Activated naive CD4-positive, alpha-beta T cell treated with anti-CD3 and anti-CD28 coated beads, Interleukin-2, amount 50 U/mL, for 72 hours (primary cell): ENCODE measurements around the gene METTL27. TPM values are rescaled to one million over a fixed set of nuclear protein-coding genes. Genes with fewer than 3 reads are reported as not detected.

ENCODE experiments used
- ATAC-seq, 2 donors: fragments of 150-1000 bp; cut with Tn5 transposase; 2 replicates each; pipeline ENCODE4 v1.10.0; 2021; ENCODE audit warnings: mild to moderate bottlenecking in 2 of 2, moderate library complexity in 2 of 2
- DNase-seq, 2 donors: peaks; one replicate each; pipeline ENCODE4 v3.0.0; 2021 to 2022; ENCODE audit warnings: low spot score in 2 of 2
- H3K27ac Mint-ChIP-seq, 2 donors: one replicate each; pipeline ENCODE4 v1.8.0; 2022; ENCODE audit warnings: mild to moderate bottlenecking in 2 of 2, mixed read lengths in 2 of 2
- H3K36me3 Mint-ChIP-seq, 2 donors: one replicate each; pipeline ENCODE4 v1.8.0; 2022; ENCODE audit warnings: mixed read lengths in 2 of 2
- H3K9me3 Mint-ChIP-seq, 2 donors: one replicate each; pipeline ENCODE4 v1.8.0; 2022; ENCODE audit warnings: mixed read lengths in 2 of 2
- total RNA-seq, 2 donors: library from RNA; stranded (reverse); gene quantifications; one replicate each; pipeline ENCODE4 v1.2.3, GENCODE V29; 2022

Gene METTL27
- total RNA-seq, 2 donors from 2014 or later, result 0.50 to 3.4 TPM

DNA sequence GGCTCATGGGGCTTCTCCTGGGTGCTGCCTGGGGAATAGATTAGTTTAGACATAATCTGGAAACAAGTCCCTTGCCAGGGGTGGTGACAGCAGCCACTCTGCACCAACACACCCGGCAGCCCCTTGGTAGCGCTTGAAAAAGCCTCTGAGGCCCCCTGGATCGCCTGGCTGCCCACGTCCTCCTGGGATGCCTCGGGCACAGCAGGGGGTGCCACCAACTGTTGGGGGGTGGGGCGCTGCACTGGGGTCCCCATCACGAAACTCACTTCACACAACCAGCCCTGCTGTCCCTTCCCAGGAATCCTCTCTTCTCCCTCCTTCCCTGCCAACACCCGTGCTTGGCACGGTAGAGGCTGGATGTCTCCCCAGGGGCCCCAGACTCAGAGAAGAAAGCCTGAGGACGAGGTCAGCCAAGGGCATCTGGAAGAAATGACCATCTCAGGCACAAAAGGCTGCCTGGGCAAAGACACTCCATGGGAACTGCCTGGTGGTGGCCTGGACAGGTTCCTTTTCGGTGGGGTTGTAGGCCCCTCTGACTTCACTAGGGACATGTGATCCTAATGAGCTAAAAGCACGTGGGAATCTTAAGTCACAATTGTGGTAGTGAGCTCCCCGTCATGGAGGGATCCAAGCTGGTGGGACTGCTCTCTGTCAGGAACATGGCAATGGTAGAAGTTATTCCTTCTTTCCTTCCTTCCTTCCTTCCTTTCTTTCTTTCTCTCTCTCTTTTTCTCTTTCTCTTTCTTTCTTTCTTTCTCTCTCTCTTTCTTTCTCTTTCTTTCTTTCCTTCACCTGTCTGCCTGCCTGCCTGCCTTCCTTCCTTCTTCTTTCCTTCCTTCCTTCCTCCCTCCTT is 30.0 kb upstream of the METTL27 start:
- Mint-ChIP-seq H3K9me3 (no peaks in the 10 kb centered on the region), H3K27ac (no peak overlapping the region), H3K36me3 (no peaks in the 10 kb centered on the region)
- no peak for DNase-seq
- ATAC-seq, result no peak

DNA sequence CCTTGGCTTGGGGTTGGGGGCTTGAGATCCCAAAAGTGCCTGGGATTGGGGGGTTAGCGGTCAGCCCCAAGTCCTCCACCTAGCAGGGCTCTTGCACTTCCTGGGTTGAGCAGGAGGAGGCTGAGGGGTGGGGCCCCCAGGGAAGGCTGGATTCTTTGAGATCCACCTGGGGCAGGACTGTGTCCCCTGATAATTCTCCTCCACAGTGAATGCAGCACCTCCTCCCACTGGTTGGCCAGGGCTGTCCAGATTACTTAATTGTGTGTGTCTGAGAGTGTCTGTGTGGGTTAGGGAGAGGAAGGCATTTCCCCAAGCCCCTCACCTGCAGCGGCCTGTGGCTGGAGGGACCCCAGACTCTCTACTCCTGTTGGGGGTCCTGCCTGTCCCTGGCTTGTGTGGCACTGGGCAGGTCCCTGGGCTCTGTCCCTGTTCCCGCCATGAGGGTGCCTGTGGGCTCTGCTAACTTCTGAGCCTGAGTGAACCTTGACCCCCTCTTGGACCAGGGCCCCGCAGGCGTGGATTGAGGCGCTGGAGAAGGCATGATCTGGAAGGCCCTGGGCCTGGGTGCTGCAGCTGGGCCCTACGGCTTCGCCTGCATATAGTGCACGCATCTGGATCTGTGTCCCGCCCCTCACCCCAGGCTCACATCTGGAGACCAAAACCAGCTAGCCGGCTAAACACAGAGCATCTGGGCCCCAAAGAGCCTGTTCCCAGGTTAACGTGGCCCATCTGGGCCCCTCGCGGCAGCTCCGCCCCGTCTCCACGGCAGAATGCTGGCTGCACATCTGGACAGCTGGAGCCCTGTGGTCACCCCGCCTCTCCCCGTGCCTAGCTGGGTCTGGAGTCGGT is 29.1 kb upstream of the METTL27 start:
- no peaks in the 10 kb centered on the region for H3K9me3 Mint-ChIP-seq
- no peaks in the 10 kb centered on the region for H3K36me3 Mint-ChIP-seq
- DNase-seq (no peak), ATAC-seq (no peak)
- H3K27ac Mint-ChIP-seq, result no peak overlapping the region

DNA sequence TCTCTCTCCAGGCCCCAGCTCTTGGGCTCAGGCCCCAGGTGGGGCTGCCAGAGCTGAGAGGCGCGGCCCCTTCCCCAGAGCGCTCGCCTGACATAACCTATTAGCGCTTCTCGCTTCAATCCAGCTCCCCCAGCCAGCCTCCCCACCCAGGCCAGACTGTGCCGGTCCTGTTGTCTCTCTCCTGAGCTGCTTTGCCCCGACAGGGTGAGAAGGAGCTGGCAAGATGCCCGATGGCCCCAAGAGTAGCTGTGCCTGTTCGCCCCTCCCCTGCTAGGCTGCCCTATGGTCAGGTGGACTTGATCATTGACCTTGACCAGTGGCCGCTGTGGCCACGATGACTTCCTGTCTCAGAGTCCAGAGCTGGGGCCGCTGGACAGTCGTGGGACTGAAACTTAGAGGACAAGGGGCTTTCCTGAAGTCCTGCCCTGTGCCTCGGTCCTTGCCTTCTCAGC is 27.8 kb upstream of the METTL27 start:
- no peaks in the 10 kb centered on the region for H3K36me3 Mint-ChIP-seq
- ATAC-seq (no peak), DNase-seq (no peak)
- H3K27ac Mint-ChIP-seq, result no peak overlapping the region
- H3K9me3 Mint-ChIP-seq, result no peaks in the 10 kb centered on the region

DNA sequence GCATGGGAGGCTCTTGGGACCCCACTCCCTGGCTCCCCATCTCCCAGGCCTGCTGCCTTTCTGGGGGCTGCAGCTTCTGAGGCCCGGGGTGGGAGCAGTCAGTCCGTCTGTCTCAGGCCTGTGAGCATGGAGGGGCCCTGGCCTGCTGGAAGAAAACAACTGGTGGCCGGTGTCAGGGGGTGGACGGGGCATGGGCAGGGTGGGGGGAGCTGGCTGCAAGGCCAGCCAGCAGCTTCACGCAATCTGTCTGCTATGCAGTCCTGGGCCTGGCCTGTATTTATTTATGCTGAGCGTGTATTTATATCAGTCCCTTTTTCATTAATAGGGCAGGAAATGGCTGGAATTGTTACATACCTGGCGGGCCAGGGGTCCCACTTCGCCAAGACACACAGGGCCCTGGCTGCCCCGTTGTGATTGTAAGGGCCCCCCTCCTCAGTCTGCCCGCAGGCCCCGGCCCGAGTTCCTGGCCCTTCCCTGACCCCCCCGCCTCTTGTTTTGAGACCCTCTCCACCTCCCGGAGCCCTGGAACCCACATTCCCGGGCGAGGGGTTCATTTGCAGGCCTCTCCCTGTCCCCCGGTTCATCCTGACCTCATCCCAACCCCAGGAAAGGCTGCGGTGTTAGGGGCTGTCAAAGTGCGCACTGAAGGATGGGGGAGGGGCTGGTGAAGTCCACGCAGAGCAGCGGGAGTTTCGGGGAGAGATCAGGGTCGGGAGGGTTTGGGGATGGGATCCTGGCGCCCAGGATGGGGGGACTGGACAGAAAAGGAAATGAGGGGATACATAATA is 26.9 kb upstream of the METTL27 start:
- Mint-ChIP-seq H3K36me3 (no peaks in the 10 kb centered on the region), H3K27ac (no peak overlapping the region), H3K9me3 (no peaks in the 10 kb centered on the region)
- DNase-seq, result no peak
- no peak for ATAC-seq

DNA sequence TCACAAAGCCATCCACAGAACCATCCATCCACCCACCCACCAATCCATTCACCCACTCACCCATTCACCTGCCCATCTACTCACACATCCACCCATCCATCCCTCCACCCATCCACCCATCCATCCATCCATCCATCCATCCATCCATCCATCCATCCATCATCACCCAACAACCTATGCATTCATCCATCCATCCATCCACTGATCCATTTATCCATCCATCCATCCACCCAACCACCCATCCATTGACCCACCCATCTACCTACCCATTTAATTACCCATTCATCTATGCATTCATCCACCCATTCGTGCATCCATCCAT is 24.1 kb upstream of the METTL27 start:
- no peak for ATAC-seq
- DNase-seq, result no peak
- Mint-ChIP-seq H3K36me3 (no peaks in the 10 kb centered on the region), H3K9me3 (no peaks in the 10 kb centered on the region), H3K27ac (peak overlapping the region in 1 of 2 donors; percentile 51)

DNA sequence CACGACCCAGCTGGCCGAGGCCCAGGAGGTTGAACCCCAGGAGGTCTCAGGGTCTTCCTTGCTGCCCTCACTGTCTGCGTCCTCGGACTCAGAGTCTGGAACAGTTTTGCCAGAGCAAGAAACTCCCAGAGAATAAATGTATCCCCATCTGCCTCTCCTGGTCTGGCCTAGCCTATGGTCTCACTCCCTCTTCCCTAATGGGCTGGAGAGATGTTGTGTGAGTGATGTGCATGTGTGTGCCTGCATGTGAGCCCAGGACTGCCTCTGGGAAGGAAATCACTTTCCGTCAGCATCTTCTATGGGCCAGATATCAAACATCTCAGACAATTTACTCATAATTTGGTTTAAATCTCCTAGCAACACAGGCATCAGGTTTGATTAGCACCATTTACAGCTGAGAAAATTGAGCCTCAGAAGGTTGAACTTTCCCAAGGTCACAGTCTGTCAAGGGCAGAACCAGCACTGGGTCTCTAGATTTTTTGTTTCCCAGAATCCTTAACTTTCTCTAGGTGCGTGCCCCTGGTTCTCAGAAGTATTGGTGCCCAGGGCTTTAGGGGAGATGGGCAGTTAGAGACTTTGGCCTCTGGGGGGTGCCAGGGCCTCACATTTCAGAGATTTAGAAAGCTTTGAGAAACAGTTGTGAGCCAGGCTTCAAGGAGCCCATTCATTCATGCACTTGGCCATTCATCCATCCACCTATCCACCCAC is 23.6 kb upstream of the METTL27 start:
- no peak overlapping the region for H3K27ac Mint-ChIP-seq
- no peak for DNase-seq
- no peaks in the 10 kb centered on the region for H3K36me3 Mint-ChIP-seq
- ATAC-seq, result peak in 1 of 2 donors; percentile 58
- no peaks in the 10 kb centered on the region for H3K9me3 Mint-ChIP-seq

DNA sequence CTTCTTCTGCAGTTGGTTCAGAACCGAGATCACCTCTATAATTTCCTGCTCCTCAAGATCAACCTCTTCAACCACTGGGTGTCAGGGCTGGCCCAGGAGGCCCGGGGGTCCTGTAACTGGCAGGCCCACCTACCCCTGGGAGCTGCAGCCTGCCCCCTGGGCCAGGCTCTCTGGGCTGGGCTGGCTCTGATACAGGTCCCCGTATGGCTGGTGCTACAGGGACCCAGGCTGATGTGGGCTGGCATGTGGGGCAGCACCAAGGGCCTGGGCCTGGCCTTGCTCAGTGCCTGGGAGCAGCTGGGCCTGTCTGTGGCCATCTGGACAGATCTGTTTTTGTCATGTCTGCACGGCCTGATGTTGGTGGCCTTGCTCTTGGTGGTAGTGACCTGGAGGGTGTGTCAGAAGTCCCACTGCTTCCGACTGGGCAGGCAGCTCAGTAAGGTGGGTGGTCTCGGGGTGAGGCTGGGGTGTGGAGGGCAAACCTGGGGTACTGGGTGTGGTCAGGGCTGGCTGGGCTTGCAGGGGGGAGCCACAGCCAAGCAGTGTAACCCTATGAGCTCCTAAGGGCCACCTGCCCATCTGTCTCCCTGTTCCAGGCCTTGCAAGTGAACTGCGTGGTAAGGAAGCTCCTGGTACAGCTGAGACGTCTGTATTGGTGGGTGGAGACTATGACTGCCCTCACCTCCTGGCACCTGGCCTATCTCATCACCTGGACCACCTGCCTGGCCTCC is 22.8 kb upstream of the METTL27 start:
- Mint-ChIP-seq H3K9me3 (no peaks in the 10 kb centered on the region), H3K27ac (no peak overlapping the region), H3K36me3 (no peaks in the 10 kb centered on the region)
- DNase-seq (no peak), ATAC-seq (no peak)

DNA sequence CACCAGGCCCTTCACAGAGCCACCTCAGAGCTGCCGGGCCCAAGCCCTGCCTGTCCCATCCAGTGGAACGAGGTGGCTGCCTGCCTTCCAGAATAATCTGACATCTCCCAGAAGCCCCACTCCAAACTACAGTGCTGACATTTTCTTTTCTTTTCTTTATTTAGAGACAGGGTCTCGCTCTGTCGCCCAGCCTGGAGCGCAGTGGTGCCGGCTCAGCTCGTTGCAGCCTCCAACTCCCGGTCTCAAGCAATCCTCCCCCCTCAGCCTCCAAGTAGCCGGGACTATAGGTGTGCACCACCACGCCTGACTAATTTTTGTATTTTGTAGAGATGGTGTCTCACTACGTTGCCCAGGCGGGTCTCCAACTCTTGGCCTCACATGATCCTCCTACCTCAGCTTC is 19.0 kb upstream of the METTL27 start:
- ATAC-seq, result no peak
- no peaks in the 10 kb centered on the region for H3K9me3 Mint-ChIP-seq
- H3K36me3 Mint-ChIP-seq, result no peaks in the 10 kb centered on the region
- peak overlapping the region in 1 of 2 donors; percentile 10 for H3K27ac Mint-ChIP-seq
- DNase-seq, result no peak

DNA sequence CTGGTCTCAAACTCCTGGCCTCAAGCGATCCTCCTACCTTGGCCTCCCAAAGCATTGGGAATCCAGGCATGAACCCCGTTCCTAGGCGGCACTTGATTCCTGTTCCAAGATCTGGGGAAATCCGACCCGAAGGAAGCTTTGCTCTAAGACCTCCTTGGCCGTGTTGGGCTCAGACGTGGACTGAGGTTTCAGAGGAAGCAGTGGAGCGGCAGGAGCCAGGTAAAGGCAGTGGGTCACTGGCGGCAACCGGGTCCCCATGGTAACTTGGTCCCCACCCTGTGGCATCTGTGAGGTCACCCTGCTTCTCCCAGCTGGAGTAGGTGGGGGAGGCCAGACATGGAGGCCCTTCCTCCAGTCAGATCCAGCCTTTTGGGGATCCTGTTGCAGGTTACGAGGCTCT is 18.5 kb upstream of the METTL27 start, which contains the start of gene TMEM270:
TMEM270 (plus strand) TSS at position 301 of the 400 bp plus-strand sequence; CDS start at position 337, 36 bp downstream.
- peak within 1 kb of the TSS in 1 of 2 donors; percentile 10 for H3K27ac Mint-ChIP-seq
- ATAC-seq, result no peak
- DNase-seq, result no peak
- H3K36me3 Mint-ChIP-seq, result no peaks in the 10 kb centered on the region
- no peaks in the 10 kb centered on the region for H3K9me3 Mint-ChIP-seq

DNA sequence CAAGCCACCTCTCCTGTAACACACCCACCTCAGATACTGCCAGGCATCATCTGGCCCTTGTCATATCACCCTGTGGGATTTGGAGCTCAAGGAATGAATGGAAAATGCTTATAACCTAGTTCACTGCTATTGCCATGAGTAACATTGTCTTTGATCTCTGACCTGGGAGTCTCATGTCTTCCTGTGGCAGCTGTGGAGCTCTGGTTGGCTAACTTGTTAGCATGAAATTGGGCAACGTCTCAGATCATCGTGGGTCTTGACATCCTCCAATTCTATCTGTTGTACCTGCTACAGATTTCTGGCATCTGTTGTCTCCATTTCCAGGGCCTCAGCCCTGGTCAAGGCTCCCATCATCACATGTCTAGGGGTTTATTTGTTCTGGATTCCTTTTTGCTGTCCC is 16.5 kb upstream of the METTL27 start:
- no peak for DNase-seq
- no peaks in the 10 kb centered on the region for H3K36me3 Mint-ChIP-seq
- no peaks in the 10 kb centered on the region for H3K9me3 Mint-ChIP-seq
- ATAC-seq, result peak; percentile 11 to 46
- no peak overlapping the region for H3K27ac Mint-ChIP-seq

DNA sequence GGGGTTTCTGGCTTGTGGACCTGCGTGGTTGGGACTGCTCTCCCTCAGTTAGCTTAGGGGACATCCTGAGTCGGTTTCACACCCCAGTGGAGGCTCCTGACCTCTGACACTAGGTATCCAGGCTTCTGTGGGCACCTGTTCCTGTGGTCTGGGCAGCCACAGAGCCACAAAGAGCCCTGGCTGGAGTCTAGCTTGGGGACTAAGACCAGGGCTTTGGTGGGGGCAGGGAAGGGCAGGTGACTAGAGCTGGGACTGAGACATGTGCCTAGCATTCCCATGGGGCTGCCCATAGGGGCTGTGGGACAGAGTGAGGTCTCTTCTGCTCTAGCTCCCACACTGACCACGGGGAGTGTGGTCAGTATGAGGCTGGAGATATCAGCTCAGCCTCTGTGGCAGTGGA is 14.6 kb upstream of the METTL27 start:
- Mint-ChIP-seq H3K36me3 (no peaks in the 10 kb centered on the region), H3K27ac (no peak overlapping the region), H3K9me3 (no peaks in the 10 kb centered on the region)
- DNase-seq, result no peak
- no peak for ATAC-seq

DNA sequence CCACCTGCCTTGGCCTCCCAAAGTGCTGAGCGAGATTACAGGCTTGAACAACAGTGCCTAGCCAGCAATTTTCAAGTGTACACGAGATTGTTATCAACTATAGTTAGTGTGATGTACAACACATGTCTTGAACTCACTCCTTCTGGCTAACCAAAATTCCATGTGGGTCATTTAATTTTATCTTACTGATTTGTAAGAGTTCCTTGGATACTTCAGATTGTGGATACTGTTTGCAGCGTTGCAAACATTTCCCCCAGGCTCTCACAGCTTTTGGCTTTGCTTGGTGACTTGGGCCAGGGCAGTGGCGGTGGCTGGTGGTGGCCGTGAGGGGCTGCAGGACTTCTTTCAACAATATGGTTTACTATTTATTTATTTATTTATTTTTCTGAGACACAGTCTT is 10.2 kb upstream of the METTL27 start:
- Mint-ChIP-seq H3K9me3 (no peaks in the 10 kb centered on the region), H3K27ac (no peak overlapping the region), H3K36me3 (no peaks in the 10 kb centered on the region)
- no peak for DNase-seq
- ATAC-seq, result no peak

DNA sequence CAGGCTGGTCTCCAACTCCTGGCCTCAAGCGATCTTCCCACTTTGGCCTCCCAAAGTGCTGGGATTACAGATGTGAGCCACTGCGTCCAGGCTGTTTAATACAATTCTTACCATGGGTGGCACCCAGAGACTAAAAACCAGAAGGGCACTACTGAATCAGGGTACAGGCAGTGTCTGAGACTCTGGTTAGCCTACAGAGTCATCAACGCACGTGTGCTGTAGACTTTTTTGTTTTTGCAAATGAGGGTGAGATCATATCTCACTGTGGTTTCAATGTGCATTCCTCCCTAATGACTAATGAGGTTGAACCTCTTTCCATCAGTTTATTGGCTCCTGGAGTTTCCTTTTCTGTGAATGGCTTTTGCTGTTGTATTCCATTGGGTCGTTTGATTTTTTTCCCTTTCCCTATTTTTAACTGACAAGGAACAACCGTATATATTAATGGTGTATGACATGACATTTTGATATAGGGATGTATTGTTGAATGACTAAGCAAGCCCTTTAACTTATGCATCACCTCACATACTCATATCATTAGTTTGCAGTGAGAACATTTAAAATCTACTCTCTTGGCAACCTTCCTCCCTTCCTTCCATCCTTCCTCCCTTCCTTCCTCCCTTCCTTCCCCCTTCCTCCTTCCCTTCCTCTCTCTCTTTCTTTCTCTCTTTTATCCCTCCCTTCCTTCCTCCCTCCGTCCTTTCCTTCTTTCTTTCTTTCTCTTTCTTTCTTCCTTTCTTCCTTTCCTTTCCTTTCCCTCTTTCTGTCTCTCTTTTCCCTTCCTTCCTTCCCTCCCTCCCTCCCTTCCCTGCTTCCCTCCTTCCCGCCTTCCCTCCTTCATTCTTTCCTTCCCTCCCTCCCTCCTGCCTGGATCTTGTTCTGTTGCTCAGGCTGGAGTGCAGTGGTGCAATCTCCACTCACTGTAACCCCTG is 9.4 kb upstream of the METTL27 start:
- ATAC-seq (peak; percentile 94 to 97), DNase-seq (peak in 1 of 2 donors; percentile 52)
- H3K36me3 Mint-ChIP-seq, result no peaks in the 10 kb centered on the region
- peak overlapping the region; percentile 53 to 82 for H3K27ac Mint-ChIP-seq
- no peaks in the 10 kb centered on the region for H3K9me3 Mint-ChIP-seq

DNA sequence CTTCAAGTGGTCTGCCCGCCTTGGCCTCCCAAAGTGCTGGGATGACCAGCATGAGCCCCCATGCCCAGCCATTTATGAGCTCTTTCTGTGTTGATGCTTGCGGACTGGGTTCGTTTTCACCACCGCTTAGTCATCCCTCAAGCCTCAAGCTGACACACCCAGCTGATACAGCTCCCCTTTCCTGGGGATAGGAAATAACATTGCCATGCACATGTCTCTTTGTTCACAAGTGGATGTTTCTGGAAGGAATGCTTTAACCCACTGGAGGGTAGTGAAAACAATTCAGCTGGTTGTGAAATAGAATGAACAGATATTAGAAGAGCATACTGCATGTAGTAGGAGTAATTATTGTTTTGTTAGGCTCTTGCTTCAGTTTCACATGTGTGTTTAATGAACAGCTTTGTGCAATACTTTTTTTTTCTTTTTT is 8.5 kb upstream of the METTL27 start:
- Mint-ChIP-seq H3K9me3 (no peaks in the 10 kb centered on the region), H3K27ac (peak overlapping the region; percentile 53 to 55), H3K36me3 (no peaks in the 10 kb centered on the region)
- ATAC-seq, result no peak
- no peak for DNase-seq
